ENCODE measurements around the gene TAMALIN. TPM values are rescaled to one million over a fixed set of nuclear protein-coding genes. Genes with fewer than 3 reads are reported as not detected.

TAMALIN gene
- total and polyA plus RNA-seq, 2 of the 4 experiments (the other 2 are of a cell fraction): 2.7 to 5.3 TPM

GRCh38 chr12:51977320-51977753 lies 29.4 kb upstream of the TAMALIN start:
- Histone ChIP-seq H3K4ac (ENCODE audit: low read depth, low read length) (no peak overlapping the region), H3K14ac (replicated peaks; ENCODE audit: low read depth, low read length) (no peak overlapping the region), H3K4me1 (ENCODE audit: control insufficient read depth, insufficient read depth, low read length) (peaks cover 30% of the 10 kb centered on the region), H2AK5ac (ENCODE audit: low read depth, low read length) (no peak overlapping the region; the same call in 1 of the 2 replicates), H2BK20ac (ENCODE audit: low read depth, low read length) (no peak overlapping the region), H3K27ac (ENCODE audit: insufficient read depth, low read length) (no peak overlapping the region), H3K27me3 (ENCODE audit: control insufficient read depth, insufficient read depth, low read length) (no peaks in the 10 kb centered on the region), H3K9ac (ENCODE audit: low read depth, low read length) (no peak overlapping the region), H4K91ac (ENCODE audit: insufficient read depth, low read depth, low read length) (no peak overlapping the region), H4K8ac (ENCODE audit: low read depth in 2 of 2, low read length in 2 of 2) (no peak overlapping the region), H3K9me3 (ENCODE audit: control insufficient read depth, insufficient read depth, low read length) (no peaks in the 10 kb centered on the region), H2AFZ (replicated peaks; ENCODE audit: low read length, poor library complexity) (no peak overlapping the region), H3K56ac (ENCODE audit: extremely low read depth, insufficient read depth, low read length) (no peak overlapping the region), H3K4me3 (ENCODE audit: insufficient read depth, low read depth, low read length) (no peak overlapping the region), H2AK9ac (replicated peaks; ENCODE audit: low read depth, low read length, poor library complexity) (no peak overlapping the region), H3K23ac (ENCODE audit: low read depth, low read length) (no peak overlapping the region), H3K18ac (ENCODE audit: low read depth, low read length) (no peak overlapping the region), H2BK15ac (ENCODE audit: low read depth, low read length) (no peak overlapping the region), H3K4me2 (ENCODE audit: low read depth, low read length) (no peak overlapping the region), H4K5ac (ENCODE audit: low read depth, low read length) (no peak overlapping the region), H4K20me1 (ENCODE audit: insufficient read depth, low read length) (peaks cover 9% of the 10 kb centered on the region; the same call in 1 of the 2 replicates), H3K36me3 (ENCODE audit: control insufficient read depth, insufficient read depth, low read length) (peaks cover 39% of the 10 kb centered on the region), H2BK120ac (ENCODE audit: low read depth, low read length) (no peak overlapping the region), H3K9me1 (ENCODE audit: insufficient read depth, low read length) (peaks cover 27% of the 10 kb centered on the region), H2BK5ac (ENCODE audit: low read depth, low read length, poor library complexity, severe bottlenecking) (no peak overlapping the region), H3K79me1 (ENCODE audit: low read depth in 1 of 2, low read length in 2 of 2) (peaks cover 25 to 76% of the 10 kb centered on the region in 2 experiments)
- dilution Hi-C loops (cut with HindIII; ENCODE audit: low sequenced_read_pairs, unreplicated experiment): no loop called here
- intact Hi-C loops (cut with micrococcal nuclease): no loop called here
- ATAC-seq (ENCODE audit: low read depth): no peak
- DNase-seq: no peak
- TF ChIP-seq, protein P1, sequence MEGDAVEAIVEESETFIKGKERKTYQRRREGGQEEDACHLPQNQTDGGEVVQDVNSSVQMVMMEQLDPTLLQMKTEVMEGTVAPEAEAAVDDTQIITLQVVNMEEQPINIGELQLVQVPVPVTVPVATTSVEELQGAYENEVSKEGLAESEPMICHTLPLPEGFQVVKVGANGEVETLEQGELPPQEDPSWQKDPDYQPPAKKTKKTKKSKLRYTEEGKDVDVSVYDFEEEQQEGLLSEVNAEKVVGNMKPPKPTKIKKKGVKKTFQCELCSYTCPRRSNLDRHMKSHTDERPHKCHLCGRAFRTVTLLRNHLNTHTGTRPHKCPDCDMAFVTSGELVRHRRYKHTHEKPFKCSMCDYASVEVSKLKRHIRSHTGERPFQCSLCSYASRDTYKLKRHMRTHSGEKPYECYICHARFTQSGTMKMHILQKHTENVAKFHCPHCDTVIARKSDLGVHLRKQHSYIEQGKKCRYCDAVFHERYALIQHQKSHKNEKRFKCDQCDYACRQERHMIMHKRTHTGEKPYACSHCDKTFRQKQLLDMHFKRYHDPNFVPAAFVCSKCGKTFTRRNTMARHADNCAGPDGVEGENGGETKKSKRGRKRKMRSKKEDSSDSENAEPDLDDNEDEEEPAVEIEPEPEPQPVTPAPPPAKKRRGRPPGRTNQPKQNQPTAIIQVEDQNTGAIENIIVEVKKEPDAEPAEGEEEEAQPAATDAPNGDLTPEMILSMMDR (conservative IDR thresholded peaks at IDR 0.05; ENCODE audit: low read depth, low read length): no peak
- no peak for TF ChIP-seq SMC3 (IDR thresholded peaks at IDR 0.05; ENCODE audit: low read depth, low read length)
- no peak for TF ChIP-seq MAFK (IDR thresholded peaks at IDR 0.05; ENCODE audit: low read depth, low read length)
- TF ChIP-seq NFE2L2 (IDR thresholded peaks at IDR 0.05; ENCODE audit: low read depth, low read length): no peak
- peak; percentile 73 for TF ChIP-seq CEBPB (IDR thresholded peaks at IDR 0.05; ENCODE audit: low read depth, low read length)
- TF ChIP-seq RCOR1 (IDR thresholded peaks at IDR 0.05; ENCODE audit: insufficient replicate concordance, low read length): no peak
- no peak for TF ChIP-seq USF2 (IDR thresholded peaks at IDR 0.05; ENCODE audit: low read depth, low read length)
- CTCF ChIA-PET: interaction anchor here (1.1 kb wide), 1 partner anchor 83 kb away, joined by 4 read pairs; no protein-coding TSS in a partner anchor
- POLR2A ChIA-PET (ENCODE audit: unreplicated experiment): interaction anchor here (0.6 to 0.8 kb wide), 2 partner anchors 29 to 1973 kb away, joined by 3 to 4 read pairs; no protein-coding TSS in a partner anchor
- no TSS peak for BruUV-seq (replicated peaks)
- in situ Hi-C loops (cut with MboI; ENCODE audit: low sequenced_read_pairs): loop anchor here (5.0 kb wide), 1 partner anchor 85 kb away; no protein-coding TSS in a partner anchor
- 100% methylated on average over 2 of the region's 8 CpGs; no CpG with 5 or more reads in 1 of the 2 experiments for WGBS, 2 experiments (ENCODE audit: extremely low coverage in 2 of 2, insufficient read length in 1 of 2)
